AG10803 (cell line): ENCODE measurements around the gene CPLX1.

Experiments
- DNase-seq: peaks from one replicate; pipeline ENCODE4 v3.0.0; 2010; ENCODE audit warnings: low read depth
- H3K4me3 ChIP-seq: 2 replicates; pipeline ENCODE4 v1.5.1; 2011; ENCODE audit warnings: mild to moderate bottlenecking, low read length, control low read depth
- TF ChIP-seq, protein P1 (sequence below): conservative IDR thresholded peaks from 2 replicates; pipeline ENCODE4 v1.5.1; 2011; ENCODE audit warnings: mild to moderate bottlenecking, low read length, control low read depth, inconsistent platforms

Gene CPLX1

DNA sequence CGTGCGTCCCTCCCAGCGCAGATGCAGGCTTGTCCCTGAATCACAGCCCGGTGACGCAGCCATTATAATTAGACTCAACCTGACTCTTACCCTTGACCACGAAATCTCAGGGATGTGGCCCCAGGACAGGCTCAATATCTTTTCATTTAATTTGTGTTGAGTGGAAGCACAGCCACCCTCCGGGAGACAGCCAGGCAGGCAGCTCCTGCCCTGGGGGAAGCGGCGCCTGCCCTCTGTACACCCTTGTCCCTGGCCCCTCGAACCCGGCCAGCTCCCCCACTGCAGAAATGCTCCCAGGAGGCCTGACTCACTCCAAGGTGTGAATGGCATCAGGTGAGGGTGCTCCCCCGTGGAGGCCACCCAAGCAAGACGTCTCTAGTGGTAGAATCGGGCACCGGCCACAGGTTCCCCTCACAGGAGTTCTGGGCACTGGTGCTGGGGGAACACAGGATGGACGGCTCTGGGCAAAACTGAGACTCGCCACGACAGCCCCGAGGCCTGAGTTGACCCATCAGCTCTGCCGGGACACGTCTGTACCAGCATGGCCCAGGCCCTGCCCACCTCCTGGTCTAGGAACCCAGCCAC lies 2.7 kb downstream of the CPLX1 start:
- H3K4me3 ChIP-seq: no peak overlapping the region
- DNase-seq: no peak
- TF ChIP-seq, protein P1, sequence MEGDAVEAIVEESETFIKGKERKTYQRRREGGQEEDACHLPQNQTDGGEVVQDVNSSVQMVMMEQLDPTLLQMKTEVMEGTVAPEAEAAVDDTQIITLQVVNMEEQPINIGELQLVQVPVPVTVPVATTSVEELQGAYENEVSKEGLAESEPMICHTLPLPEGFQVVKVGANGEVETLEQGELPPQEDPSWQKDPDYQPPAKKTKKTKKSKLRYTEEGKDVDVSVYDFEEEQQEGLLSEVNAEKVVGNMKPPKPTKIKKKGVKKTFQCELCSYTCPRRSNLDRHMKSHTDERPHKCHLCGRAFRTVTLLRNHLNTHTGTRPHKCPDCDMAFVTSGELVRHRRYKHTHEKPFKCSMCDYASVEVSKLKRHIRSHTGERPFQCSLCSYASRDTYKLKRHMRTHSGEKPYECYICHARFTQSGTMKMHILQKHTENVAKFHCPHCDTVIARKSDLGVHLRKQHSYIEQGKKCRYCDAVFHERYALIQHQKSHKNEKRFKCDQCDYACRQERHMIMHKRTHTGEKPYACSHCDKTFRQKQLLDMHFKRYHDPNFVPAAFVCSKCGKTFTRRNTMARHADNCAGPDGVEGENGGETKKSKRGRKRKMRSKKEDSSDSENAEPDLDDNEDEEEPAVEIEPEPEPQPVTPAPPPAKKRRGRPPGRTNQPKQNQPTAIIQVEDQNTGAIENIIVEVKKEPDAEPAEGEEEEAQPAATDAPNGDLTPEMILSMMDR: no peak

DNA sequence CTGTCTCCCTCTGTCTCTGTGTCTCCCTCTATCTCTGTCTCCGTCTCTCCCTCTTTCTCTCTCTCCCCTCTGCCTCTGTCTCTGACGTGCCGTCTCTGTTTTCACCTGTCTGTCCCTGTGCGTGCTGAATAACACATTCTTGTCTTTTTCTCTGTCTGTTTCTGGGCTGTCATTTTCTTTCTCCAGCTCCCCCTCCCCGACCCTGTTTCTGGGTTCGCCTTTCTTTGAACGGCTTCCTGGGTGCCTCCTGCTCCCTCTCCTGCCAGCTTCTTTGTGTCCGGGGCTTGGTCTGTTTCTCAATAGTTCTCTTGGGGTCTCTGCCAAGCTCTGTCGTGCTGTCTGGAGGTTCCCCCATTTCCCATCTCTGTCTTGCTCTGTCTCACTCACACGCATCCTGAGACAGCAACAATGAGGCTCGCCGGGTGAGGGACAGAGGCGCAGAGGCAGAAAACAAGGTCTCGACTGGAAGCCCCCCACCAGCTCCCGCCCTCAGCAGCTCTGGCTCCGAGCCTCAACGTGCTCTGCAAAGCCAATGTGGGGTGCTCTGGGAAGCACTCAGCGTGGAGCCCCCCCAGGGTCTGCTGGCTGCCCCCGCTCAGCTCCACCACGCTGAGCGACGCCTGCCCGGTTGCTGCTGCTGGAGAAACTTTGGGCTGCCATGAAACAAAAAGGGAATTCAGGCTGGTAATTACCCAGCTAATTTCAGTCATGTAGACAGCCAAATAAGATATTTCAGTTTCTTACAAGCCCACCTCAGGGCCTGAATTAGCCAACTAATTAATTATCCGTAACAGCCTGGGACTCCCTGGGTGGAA lies 3.4 kb downstream of the CPLX1 start:
- DNase-seq: no peak
- TF ChIP-seq, protein P1: no peak
- H3K4me3 ChIP-seq: no peak overlapping the region

DNA sequence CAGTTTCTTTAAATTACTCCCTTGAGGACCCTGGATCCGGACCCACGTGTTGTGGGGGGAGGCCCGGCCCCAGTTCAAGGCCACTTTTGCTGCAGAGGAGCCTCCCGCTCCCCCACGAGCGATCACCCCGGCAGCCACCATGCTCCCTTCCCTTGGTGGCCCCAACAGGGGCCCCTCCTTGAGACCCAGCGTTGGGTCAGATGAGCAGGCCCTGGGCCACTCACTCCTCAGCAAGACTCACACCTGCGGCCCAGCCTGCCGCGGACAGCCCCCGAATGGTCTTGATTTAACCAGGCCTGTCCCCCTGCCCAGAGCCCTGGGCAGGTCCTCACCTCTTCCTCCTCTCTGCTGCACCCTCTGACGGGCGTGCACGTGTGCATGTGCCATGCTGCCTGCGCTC lies 4.3 kb downstream of the CPLX1 start:
- no peak for DNase-seq
- TF ChIP-seq, protein P1: no peak
- H3K4me3 ChIP-seq: no peak overlapping the region

DNA sequence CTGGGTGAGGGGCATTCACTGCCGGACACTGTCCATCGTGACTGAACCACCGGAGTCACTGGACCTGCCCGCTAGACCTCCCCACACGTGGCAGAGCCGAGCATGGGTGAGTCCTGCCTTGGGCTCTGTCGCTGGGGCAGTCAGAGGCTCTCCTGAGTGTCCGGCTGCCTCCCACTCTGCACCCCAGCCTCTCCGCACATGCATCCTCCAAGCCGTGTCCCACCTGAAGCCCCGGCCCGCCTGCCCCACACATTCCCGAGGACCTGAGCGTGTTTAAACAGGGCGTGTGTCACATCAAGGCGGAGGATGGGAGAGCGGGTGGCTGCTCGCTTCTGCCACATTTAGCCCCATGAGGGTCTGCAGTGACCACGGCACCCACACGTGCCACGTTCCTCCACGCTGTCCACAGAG lies 4.7 kb downstream of the CPLX1 start:
- no peak overlapping the region for H3K4me3 ChIP-seq
- DNase-seq: no peak
- TF ChIP-seq, protein P1: no peak

- TF ChIP-seq, protein P1: no peak
- no peak for DNase-seq
Measured at GRCh38 chr4:820230-821172, 5.4 kb downstream of the CPLX1 start.

DNA sequence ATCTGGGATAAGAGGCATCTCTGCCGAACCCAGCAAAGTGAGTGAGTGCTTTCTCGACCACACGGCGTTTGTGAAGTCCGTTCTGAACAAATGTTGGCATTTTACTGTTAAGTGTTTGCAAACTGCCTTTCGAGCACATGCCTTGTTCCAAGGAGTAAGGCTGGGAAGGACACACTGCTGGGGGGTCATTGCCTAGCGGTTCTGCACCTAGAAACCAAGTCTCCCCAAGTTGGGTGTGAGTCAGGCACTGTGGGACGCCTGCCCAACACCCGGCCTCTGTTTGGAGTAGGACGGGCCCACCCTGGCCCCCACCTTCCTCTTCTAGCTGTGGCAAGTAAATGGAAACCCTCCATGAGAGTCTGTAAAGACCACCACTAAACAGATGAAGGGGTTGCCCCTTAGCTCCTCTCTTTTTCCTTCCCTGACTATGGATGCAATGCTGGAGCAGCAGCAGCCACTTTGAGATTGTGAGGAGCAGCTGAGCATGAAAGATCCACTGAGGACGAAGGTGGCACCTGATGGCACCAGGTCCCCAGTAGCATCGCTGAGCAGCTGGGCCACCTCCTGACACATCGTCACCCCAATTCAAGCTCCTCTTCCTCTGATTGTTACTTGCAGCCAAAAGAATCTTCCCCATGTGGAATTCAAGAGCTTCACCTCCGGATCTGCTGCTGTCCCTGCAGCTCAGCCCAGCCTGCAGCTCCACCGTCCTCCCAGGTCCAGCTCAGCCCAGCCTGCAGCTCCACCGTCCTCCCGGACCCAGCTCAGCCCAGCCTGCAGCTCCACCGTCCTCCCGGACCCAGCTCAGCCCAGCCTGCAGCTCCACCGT lies 6.3 kb downstream of the CPLX1 start:
- TF ChIP-seq, protein P1: no peak
- H3K4me3 ChIP-seq: no peak overlapping the region
- DNase-seq: no peak

More at GRCh38 chr4:820230-821172, 5.4 kb downstream of the CPLX1 start:
- no peak overlapping the region for H3K4me3 ChIP-seq
